Measurements from ENCODE around the gene KIAA0040.

Gene KIAA0040

DNA sequence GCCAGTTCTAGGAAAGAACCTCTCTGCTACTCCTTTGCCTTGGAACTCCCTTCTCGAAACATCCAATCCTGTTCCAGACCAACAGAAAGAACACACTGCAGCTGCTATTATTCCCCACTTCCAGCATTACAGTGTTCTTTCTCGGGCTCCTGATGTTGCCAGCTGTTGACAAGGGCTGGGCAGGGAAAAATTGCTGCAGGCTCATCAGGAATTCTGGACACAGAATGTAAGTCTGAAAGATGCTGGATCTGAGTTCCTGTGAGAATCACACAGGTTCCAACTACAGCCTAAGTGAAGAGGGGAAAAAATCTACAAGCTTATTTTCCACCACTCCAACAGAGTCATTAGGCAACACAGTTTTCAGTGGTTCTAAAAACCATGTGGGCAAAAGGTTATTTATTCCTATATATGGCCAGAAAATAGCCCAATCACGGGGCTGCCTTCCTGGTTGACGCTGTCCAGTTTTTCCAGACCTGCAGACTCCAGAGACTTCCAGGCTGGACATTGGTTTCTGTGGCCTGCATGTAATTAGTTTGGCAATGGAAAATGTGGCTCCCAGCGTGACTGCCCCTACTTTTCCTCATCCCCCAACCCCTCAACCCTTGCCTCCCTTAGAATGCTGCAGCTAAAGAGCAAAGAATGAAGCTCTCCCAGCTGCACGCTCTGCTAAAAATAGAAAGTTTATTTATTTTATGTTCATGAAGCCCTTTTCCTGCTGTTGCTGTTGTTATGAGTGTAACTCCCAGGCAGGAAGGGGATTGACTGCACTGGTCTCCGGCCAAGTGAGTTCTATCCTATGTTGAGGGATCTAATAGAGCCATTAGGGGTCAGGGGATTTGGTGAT is 8.3 kb upstream of the KIAA0040 start:
- DNase-seq (ENCODE audit: low read depth), result no peak

DNA sequence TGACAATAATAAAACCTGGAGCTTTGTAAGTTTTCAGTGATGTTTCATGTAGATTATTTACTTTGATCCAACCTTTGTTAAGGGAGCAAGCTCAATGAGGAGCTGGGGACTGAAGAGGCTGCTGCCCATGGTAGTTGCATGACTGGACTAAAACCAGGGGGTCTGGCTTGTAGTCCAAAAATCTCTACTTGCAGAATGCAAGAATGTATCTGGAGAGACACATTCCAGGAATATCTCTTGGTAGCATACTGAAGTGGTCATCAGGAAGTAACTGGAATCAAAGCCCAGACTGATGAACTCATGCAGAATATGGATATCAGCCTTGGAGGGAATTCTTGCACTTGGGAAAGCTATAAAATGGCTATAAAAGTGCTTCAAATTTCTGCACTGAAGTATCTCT is 5.8 kb upstream of the KIAA0040 start:
- DNase-seq (ENCODE audit: low read depth), result no peak

DNA sequence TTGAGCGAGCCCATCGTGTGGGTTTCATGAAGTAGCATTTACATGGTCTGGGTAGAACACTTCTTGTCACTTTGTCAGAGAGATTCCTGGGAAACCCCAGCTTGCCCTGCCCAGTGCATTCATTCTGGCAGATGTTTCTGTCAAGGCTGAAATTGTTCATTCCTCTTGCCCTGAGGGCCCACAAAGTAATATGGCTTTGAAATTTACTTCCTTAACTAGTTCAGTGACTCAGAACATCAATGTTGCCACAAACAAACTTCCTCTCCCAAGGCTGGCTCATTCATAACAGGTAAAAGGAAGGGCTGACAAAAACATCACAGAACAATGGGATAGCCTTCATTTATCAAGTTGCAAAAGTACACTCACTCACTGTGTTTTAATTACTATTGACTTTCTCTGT is 5.0 kb upstream of the KIAA0040 start:
- DNase-seq (ENCODE audit: low read depth), result no peak

DNA sequence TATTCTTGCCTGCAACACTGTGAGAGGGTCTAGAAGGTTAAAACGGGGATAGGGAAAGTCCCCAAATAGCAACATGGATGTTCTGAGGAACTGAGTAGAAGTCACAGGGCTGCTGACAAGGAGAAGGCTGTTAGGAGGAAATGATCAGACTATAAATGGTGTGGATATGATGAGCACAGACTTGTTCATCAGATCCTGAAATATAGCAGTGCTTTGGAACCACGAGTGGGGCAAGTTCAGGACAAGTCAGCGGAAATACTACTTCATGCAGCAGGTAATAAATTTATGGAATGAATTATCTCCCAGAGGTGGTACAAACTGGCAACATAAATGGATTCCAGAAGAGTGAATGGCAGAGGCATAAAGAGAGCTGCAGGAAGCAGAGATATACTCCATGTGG is 3.2 kb upstream of the KIAA0040 start:
- DNase-seq (ENCODE audit: low read depth), result no peak

DNA sequence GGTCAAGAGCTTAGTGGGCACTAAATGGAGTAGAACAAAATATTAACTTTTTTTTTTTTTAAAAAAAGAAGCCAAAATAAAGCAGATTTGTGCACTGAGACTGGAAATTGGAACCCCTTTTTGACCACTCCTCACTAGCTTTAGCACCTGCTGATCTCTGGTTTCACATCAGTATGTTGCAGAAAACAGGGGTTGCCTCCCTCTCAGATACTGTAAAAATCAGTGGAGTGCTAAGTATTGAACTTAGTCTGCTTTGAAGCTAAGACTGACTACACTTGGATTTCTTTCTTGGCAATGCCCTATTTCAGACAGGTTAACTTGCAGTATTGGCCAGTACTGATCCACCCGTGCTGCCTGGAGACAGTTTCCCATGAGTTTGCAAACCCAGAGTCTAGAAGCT is 2.7 kb upstream of the KIAA0040 start:
- no peak for DNase-seq (ENCODE audit: low read depth)

DNA sequence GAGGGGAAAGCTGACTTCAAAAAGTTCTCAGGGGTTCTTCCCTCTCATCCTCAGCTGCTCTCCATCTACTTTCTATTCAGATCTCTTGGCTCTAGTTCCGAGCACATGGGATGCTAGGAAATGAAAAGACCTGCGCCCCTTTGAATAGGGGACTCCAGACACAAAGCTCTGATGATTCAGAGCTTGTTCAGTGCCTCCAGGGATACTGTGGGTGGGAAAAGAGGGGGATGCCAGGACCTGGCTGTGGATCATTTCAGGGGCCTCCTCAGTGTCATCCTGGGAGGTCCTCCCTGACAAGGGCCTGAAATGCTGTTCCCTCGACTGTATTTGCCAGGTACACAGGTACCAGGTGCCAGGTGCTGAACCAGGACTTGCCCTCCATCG is 943 bp upstream of the KIAA0040 start:
- no peak for DNase-seq (ENCODE audit: low read depth)

DNA sequence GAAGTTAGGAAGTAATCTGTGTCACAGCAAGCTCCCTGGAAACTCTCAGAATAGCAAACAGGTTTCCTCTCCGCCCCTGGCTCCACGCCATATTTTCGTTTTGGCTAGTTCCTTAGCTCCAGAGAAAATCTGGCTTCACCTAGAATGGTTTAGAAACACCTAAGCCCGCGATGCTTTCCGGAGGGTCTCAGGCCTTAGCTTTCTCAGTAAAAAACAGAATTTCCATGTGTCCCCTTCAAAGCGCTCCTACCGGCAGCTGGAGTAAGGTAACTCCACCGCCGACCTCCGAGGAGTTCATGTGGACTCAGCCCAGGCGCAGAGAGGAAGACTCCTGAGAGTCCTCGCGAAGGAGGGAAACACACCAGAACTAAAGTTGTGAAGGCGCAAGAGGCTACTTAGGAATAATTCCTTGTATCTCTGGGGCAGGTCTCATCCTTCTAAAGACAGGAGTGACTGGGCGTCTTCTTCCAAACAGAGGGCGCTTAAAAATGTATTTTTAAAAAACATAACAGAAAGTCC is 406 bp downstream of the KIAA0040 start:
- DNase-seq (ENCODE audit: low read depth), result no peak

DNA sequence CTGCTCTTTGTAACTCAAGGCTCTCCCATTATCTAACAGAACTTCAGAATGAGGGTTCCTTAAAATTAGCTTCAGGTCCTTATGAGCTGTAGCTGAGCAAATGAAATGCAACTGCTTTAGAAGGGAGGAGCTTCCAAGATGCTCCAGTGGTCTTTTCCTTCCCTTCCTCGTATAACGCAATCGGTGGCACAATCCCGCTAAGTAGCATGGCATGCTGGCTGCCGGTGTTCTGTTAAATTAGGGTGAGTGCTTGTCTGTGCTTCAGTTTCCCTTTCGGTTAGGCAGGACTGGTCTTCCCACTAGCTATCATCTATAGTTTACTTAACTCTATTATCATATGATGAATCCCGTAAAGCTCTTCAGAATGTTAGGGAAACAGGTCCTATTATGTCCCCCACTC is 917 bp downstream of the KIAA0040 start:
- DNase-seq (ENCODE audit: low read depth), result no peak

DNA sequence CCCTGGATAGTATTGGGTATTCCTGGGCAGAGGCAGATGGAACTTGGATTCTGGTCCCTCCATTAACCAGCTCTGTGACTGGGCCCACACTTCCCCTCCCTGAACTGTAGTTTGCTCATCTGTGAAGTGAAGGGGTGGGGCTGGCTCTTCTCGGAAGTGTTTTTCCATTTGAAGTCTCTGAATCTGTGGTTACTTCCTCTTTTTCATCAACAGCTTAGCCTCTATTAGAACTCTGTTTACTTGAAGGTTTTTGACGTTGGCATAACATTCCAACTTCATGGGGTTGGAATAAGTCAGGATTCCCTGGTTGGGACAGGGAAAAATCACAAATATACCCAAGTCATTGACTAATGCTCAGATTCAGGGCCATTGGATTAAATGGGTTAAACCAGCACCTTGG is 3.6 kb downstream of the KIAA0040 start:
- no peak for DNase-seq (ENCODE audit: low read depth)

DNA sequence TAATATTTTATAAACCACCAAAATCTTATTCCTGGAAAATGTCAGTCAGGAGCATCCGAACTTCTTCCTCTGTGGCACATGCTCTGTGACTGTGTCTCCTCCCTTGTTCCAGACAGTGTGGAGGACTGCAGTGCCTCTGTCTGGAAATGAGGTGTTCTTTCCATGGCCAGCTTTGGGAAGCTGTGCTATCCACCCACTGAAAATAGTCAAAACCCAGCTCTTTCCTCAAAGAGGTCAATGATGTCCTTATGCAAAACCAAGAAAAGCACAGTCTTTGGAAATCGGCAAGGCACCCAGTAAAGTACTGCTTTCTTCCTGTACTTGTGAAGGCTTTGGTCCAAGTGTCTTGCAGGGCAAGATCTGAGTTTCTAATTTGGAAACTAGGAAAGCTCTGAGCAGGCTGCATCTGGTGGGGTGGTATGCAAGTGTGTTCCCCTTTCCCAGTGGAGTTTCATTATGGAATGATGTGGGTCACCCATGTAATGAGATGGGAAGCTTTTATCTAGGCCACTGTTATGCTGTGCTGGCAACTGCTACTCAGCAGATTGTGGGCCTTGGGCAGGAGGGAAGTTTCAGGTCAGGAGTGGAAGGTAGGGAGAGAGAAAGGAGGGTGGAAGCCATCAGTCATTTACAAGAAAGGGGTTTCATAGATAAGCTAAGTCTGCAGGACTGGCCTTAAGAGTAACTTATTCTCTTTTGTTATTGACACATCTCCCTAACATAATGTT is 6.0 kb downstream of the KIAA0040 start:
- DNase-seq (ENCODE audit: low read depth), result no peak

DNA sequence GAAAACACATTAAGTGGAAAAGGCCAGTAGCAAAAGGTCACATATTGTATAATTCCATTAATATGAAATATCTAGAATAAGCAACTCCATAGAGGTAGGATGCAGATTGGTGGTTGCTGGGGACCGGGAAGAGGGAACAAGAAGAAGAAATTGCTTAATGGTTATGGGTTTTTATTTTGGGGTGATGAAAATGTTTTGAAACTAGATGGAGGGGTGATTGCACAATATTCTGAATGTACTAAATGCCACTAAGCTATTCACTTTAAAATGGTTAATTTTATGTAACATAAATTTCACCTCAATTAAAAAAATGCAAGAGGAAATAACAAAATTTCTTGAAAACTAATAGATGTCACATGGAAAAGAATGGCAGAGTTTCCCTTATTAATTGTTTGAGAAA is 6.7 kb downstream of the KIAA0040 start:
- DNase-seq (ENCODE audit: low read depth), result no peak

DNA sequence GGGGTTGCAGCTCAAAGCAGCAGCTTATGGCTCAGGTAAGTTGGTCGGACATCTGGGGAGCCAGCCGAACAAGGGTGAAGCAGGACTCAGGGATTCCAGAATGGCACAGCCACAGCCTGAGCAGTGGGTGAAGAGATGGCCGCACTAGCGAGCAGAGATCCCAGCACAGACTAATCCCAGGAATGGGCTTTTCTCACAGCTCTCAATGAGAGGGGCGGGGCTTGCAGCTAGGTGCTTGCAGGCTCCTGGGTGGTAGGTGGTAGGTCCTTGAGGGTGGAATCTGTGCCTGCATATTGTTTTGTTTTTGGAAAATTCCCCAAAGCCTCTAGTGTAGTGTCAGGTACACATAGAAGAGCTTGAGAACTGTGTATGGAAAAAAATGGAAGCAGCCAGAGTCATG is 9.0 kb downstream of the KIAA0040 start:
- DNase-seq (ENCODE audit: low read depth), result no peak

DNA sequence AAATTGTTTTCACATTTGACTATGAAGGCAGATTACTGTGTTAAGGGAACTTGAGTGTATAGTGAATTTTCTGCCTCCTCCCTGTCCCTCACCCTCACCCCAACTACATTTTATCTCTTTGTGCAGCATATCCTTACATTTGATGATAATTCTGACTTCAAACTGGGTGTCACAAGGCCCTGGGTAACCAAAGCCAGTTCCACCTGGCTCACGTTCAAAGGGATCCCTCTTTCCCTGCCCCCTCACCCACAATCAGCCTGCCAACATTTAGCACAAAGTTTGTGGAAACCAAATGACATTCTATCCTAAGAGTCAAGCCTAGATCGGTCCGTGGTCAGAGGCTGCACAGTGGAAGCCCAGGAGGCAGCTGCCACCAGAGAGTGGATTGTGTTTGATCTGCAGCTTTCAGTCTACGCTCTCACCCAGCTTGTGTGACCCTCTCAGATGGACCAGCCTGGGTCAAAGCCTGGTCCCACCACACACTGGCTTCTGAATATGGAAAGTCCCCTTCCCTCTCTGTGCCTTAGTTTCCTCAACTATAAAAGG is 10.3 kb downstream of the KIAA0040 start:
- DNase-seq (ENCODE audit: low read depth), result no peak

DNA sequence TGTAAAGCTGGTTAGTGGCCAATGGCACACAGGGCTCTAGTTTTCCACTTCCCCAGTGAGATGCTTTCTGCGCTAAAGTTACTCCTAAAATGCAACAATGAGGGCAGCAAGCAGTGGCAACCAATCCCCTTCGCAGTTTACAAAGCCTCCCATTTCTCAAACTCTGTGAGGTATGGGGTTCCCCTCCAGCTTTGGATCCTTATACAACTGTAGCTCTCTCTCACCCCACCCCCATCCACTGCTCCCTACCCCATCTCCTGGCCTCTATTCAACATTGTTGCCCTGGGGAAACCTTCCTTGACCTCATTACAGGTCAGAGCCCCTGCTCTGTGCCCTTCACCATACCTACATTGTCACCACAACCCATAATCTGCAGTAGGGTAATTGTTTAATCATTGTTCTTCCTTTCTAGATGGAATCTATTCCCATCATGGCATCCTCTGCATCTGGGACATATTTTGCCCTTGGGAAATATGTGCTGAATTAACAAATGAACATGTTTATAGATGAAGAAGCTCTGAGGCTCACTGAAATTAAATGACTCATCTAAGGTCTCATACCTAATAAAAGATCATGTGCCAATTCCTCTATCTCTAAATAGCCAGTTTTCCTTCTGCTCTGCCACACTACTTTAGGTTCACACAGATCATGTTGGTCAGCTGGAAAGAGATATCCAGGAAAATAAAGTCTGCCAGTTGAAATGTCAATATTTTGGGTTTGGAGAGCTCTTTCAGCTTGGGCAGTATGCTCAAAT is 12.6 kb downstream of the KIAA0040 start:
- DNase-seq (ENCODE audit: low read depth), result no peak

DNA sequence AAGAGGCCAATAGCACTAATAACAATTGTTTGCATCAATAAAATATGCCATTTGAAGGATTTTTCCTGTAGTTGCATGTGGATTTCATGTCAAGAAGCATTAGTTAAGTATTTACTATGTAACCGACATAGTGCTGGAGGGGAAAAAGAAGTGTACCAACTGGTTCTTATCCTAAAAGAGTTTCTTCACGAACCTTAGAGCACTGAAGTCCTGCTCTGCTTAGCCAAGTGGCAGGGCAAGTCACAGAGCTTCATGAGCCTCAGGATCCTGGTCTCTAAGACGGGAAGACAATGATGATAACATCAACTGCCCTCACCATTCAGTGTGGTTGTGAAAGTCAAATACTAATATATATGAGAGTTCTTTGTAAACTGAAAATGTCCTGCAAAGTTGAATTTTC is 14.1 kb downstream of the KIAA0040 start:
- DNase-seq (ENCODE audit: low read depth), result no peak

DNA sequence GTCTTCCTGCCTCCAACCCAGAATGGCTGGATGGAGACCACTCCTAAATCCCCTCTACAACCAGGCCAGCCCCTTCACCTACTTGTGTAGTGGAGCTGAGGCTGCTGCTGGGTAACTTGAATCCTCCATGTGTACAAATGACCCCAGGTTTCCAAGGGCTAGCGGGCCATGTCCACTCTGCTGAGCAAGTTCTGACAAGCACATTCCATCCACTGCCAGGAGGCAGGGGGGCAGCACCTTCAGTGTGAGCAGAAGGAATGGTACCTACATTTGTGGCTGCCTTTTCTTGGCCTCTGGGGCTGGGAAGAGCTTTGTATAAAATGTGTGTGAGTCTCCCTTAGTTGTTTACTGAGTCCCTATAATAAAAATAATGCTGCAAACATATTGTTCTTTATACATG is 14.5 kb downstream of the KIAA0040 start:
- no peak for DNase-seq (ENCODE audit: low read depth)

DNA sequence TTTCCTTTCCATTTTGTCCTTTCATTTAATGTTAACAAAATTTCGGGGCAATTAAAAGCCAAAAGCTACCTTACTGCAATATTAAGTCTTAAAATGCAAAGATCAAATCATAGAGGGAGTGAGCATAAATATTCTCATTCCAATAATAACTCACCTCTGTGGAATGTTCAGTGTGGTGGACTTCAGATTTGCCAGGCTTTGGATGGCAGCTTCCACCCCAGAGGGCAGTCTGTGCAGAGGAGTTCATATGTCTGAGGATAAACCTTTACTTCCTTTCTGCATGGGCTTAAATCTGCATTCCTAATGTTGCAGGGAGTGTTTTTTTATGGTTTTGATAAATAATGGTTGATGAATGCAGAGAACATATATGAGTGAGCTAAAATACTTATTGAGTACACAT is 16.3 kb downstream of the KIAA0040 start:
- DNase-seq (ENCODE audit: low read depth), result no peak

DNA sequence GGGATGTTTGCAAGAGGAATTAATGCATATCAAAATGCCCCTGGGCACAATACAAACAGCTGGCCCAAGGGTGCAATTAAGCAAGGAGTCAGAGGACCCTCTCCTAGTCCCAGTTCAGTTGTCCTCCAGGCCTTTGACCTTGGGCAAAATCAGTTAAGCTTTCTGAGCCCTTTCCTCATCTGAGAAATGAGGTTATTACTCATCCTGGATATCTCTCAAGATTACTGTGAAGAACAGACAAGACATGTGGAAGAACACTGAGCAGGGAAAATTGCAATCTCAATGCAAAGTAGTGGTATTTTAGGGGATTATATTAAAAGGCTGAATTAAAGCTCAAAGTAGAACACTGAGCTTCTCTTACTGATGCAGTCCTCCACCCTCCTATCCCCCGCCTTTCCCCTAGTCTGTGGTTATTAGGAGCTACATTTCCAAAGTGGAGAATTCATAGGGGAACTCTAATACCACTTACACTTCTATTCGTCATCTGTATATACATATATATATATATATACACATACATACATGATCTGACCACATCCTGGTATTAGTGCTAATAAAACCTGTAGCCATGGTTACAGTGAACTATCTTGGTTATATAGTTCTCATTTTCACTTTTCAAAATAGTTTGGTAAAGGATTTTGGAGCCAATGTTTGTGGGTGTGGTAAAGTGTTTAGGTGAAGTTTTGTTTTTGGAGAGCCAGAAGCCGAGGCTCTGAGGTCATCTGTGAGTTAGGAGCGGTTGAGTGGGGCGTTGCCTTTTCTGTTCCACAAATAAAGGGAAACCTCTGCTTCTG is 18.1 kb downstream of the KIAA0040 start:
- no peak for DNase-seq (ENCODE audit: low read depth)

DNA sequence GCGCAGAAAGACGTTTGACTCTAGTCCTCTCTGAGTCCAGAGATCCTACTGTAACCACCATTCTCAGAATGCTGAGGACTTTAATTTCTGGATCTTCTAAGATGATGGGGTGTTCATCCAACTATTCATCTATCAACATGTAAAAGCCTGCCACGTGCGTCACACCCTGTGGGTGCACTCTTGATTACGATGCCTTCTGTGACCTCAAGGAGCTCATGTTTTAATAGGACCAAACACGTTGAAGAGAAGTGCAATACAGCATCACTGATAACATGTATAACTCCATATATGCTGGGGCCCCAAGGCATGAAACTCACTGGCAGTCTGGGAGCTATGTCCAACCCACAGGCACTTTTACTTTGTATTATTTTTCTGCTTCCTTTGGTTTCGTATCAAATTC is 19.0 kb downstream of the KIAA0040 start:
- DNase-seq (ENCODE audit: low read depth), result no peak

DNA sequence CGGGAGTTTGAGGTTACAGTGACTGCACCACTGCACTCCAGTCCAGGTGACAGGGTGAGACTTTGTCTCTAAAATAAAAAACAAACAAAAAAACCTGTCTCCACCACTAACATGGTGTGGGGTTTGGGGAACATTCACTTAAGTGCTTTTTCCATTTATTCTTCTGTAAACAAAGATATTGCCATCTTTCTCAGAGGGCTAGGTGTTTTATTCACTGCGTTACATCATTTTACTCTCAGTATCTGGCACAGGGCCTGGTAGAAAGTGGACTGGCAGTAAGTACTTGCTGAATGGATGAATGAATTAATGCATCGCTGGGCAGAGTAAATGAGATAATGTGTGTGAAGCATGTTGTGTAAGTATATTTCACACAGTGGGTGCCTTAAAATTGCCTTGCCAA is 20.1 kb downstream of the KIAA0040 start:
- no peak for DNase-seq (ENCODE audit: low read depth)

DNA sequence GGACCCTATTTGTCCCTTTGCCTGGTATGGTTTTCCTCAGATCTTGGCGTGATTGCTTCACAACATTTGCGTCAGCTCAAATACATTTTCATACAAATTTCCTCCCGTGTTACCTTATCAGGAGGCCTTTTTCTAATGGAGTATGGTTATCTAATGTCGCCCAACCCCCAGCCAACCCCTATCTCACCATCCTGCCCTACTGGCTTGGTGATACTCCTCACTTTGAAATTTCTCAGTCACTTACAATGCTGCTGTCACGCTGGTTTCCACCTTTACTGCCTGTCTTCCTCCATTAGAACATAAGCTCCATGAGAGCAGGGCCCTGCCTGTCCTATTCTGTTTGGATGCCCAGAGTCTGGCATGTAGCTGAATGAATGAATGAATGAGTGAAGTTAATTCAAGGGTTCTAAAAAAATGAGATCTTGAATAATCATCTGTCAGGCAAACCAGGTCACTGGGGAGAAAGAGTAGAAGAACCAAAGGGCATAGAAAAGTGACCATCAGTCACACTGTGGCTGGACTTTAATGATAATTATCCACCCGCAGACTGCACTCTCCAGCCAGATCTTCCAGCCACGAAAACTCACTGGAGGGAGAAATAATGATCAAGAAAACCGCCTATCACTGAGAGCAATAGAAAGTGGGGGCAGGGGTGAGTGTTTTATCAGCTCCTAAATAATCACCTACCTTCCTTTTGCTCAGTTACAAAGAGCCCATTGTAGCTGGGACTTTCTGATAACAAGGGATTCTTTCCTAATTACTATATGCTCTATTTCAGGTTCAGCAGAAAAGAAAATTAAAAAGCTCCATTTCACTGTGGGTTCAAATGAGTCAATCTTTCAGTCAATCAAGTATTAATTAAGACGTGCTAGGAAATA is 21.3 kb downstream of the KIAA0040 start:
- no peak for DNase-seq (ENCODE audit: low read depth)

Data from iris pigment epithelial cell (primary cell).